HG02623 (cell line): Measurements from ENCODE around the gene HMGN1.

ENCODE experiments used
- ATAC-seq: cut with Tn5 transposase; IDR thresholded peaks from one replicate; pipeline ENCODE4 v1.9.1; 2021; ENCODE audit warnings: moderate library complexity; ENCODE audit not compliant: unreplicated experiment

HMGN1 gene

GRCh38 chr21:39311164-39311563, 37.7 kb downstream of the HMGN1 start:
- no peak for ATAC-seq

GRCh38 chr21:39307466-39307865, 41.4 kb downstream of the HMGN1 start:
- ATAC-seq, result no peak

- no peak for ATAC-seq
Measured at GRCh38 chr21:39300587-39300986, 48.3 kb downstream of the HMGN1 start.

GRCh38 chr21:39296891-39297290, 52.0 kb downstream of the HMGN1 start:
- no peak for ATAC-seq
